HepG2 (cell line): ENCODE results near the gene FBXW12. TPM values are rescaled to one million over a fixed set of nuclear protein-coding genes. Genes with fewer than 3 reads are reported as not detected.

Source experiments
- ARNT ChIP-seq: fragments of 450-650 bp; IDR thresholded peaks from 2 replicates; pipeline ENCODE4 v1.6.1; 2017
- BCL6 ChIP-seq: IDR thresholded peaks from 2 replicates; pipeline ENCODE4 v1.6.1; 2016; ENCODE audit warnings: missing genetic modification reagents, missing compliant biosample characterization
- ELF1 ChIP-seq: sonication (generic); formaldehyde crosslinking; IDR thresholded peaks from 2 replicates; pipeline ENCODE4 v1.4.0; 2020; ENCODE audit warnings: missing genetic modification reagents
- FOSL2 ChIP-seq: sonication (generic); formaldehyde crosslinking; IDR thresholded peaks from 2 replicates; pipeline ENCODE4 v1.4.0; 2020; ENCODE audit warnings: missing genetic modification reagents
- FOXC1 ChIP-seq: sonication (generic); formaldehyde crosslinking; IDR thresholded peaks from 2 replicates; pipeline ENCODE4 v1.8.0; 2022; ENCODE audit warnings: mild to moderate bottlenecking, missing genetic modification reagents, borderline replicate concordance
- FOXJ3 ChIP-seq: sonication (generic); formaldehyde crosslinking; IDR thresholded peaks from 2 replicates; pipeline ENCODE4 v1.4.0; 2020; ENCODE audit warnings: missing genetic modification reagents, mild to moderate bottlenecking, borderline replicate concordance
- FOXP1 ChIP-seq, 2 experiments: fragments of 450-650 bp in 1 of 2; IDR thresholded peaks; 2 replicates each; pipeline ENCODE4 v1.6.1; 2017 to 2018; ENCODE audit warnings: antibody characterized with exemption in 1 of 2
- GTF3A ChIP-seq: sonication (generic); formaldehyde crosslinking; conservative IDR thresholded peaks from 2 replicates; pipeline ENCODE4 v1.4.0; 2020; ENCODE audit warnings: mild to moderate bottlenecking, missing genetic modification reagents
- HHEX ChIP-seq: IDR thresholded peaks from 2 replicates; pipeline ENCODE4 v1.6.1; 2016; ENCODE audit warnings: control low read depth
- JUND ChIP-seq: sonication (generic); formaldehyde crosslinking; IDR thresholded peaks from 2 replicates; pipeline ENCODE4 v1.8.0; 2022; ENCODE audit warnings: mild to moderate bottlenecking, missing genetic modification reagents
- POLR2A ChIP-seq, 2 experiments: IDR thresholded peaks; 2 replicates each; pipeline ENCODE4 v1.6.1; 2011; ENCODE audit warnings: low read depth in 2 of 2, low read length in 2 of 2, mild to moderate bottlenecking in 1 of 2, moderate library complexity in 1 of 2; ENCODE audit not compliant: insufficient read depth in 1 of 2
- SALL1 ChIP-seq: sonication (generic); formaldehyde crosslinking; IDR thresholded peaks from 2 replicates; pipeline ENCODE4 v1.8.0; 2022; ENCODE audit warnings: mild to moderate bottlenecking, missing genetic modification reagents
- SIN3B ChIP-seq: fragments of 150-350 bp; IDR thresholded peaks from 2 replicates; pipeline ENCODE4 v1.6.1; 2014; ENCODE audit warnings: low read length
- TBX2 ChIP-seq: sonication (generic); formaldehyde crosslinking; IDR thresholded peaks from 2 replicates; pipeline ENCODE4 v1.5.0; 2020; ENCODE audit warnings: missing genetic modification reagents, mild to moderate bottlenecking, borderline replicate concordance
- TCF7L2 ChIP-seq: IDR thresholded peaks from 2 replicates; pipeline ENCODE4 v1.6.1; 2011; ENCODE audit warnings: mild to moderate bottlenecking, low read depth, low read length, moderate library complexity
- THAP11 ChIP-seq: IDR thresholded peaks from 2 replicates; pipeline ENCODE4 v1.6.1; 2016; ENCODE audit warnings: missing biosample characterization, missing genetic modification reagents
- YY1 ChIP-seq: IDR thresholded peaks from 2 replicates; pipeline ENCODE4 v1.6.1; 2011; ENCODE audit warnings: low read length, low read depth, moderate library complexity, mild to moderate bottlenecking; ENCODE audit not compliant: insufficient read depth, insufficient replicate concordance
- ZIK1 ChIP-seq: sonication (generic); formaldehyde crosslinking; IDR thresholded peaks from 2 replicates; pipeline ENCODE4 v1.5.0; 2020; ENCODE audit warnings: mild to moderate bottlenecking, low read depth, missing genetic modification reagents, borderline replicate concordance
- ZNF10 ChIP-seq: sonication (generic); formaldehyde crosslinking; IDR thresholded peaks from 2 replicates; pipeline ENCODE4 v1.4.0; 2020; ENCODE audit warnings: mild to moderate bottlenecking, low read depth, missing genetic modification reagents, borderline replicate concordance
- ZNF430 ChIP-seq: sonication (generic); formaldehyde crosslinking; IDR thresholded peaks from 2 replicates; pipeline ENCODE4 v1.9.0; 2021; ENCODE audit warnings: mild to moderate bottlenecking, missing genetic modification reagents
- ZNF547 ChIP-seq: sonication (generic); formaldehyde crosslinking; IDR thresholded peaks from 2 replicates; pipeline ENCODE4 v1.5.1; 2020; ENCODE audit warnings: mild to moderate bottlenecking, missing genetic modification reagents
- ZNF746 ChIP-seq: sonication (generic); formaldehyde crosslinking; IDR thresholded peaks from 2 replicates; pipeline ENCODE4 v1.8.0; 2022; ENCODE audit warnings: mild to moderate bottlenecking, missing genetic modification reagents
- polyA plus RNA-seq, 8 experiments: library from polyadenylated mRNA; depleted of rRNA in 3 of 8; stranded (reverse) in 7 of 8; unstranded in 1 of 8; fragments of >200 nt; fragmentation: Illumina TruSeq in 4 of 8; extraction: Trizol in 4 of 8; gene quantifications; 2 replicates each; pipeline versions ENCODE4 v1.2.1 to v1.2.3, GENCODE V29; 2011 to 2016; ENCODE audit warnings: low read depth in 4 of 8, missing spikeins in 1 of 8, mixed read lengths in 1 of 8; ENCODE audit not compliant: insufficient read depth in 1 of 8
- total RNA-seq, 5 experiments: library from RNA; depleted of rRNA; stranded (reverse); fragments of >200 nt; fragmentation: Illumina TruSeq; extraction: Trizol; gene quantifications; 2 replicates each; pipeline ENCODE4 v1.2.3, GENCODE V29; 2016; ENCODE audit warnings: low read depth in 1 of 5
- TF ChIP-seq, protein P1 (sequence below): sonication (generic); formaldehyde crosslinking; IDR thresholded peaks from 2 replicates; pipeline ENCODE4 v1.4.0; 2020; ENCODE audit warnings: mild to moderate bottlenecking, low read depth, missing genetic modification reagents
- TF ChIP-seq, protein P2 (sequence below): IDR thresholded peaks from 2 replicates; pipeline ENCODE4 v1.6.1; 2018; ENCODE audit warnings: missing genetic modification reagents
- TF ChIP-seq, protein P3 (sequence below): sonication (generic); formaldehyde crosslinking; IDR thresholded peaks from 2 replicates; pipeline ENCODE4 v1.4.0; 2020; ENCODE audit warnings: low read depth, mild to moderate bottlenecking, missing genetic modification reagents

Gene FBXW12
- total and polyA plus RNA-seq, 2 of the 13 experiments (the other 11 are each of a cell fraction or from before 2014, with no cell fraction given): not detected

DNA sequence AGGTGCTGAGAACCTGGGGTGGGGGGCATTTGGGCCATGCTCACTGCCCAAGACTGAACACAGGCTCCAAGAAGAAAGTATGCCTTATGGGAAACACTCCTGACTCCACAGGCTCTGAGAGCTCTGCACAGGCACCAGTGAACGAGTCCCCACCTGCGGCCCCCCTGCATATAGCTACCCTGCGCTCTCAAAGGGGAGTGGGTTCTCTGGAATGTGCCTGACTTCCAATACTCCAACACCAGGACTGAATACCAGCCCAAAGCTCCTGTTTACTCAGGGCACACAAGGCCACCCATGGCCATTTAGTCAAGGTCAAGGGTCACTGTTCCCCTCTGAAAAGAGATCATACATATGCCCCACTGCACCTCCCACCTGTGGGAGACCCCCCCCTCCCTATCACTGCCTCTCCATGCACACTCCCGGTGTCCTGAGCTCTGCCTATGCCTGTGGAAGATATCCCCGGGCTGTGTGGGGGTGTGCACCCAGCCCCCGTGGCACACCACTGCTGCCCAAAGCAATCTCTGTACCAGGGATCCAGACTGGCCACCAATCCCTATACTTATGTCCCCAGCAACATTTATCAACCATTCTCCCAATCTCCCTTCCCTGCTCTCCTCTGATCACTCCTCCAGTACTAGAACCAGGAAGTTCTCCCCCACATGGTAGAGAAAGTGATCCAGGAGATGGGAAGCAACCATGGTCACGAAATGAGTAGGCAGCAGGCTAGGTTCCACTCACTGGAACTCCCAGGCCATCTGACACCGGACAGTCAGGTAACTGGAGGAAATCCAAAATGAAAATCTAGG lies 59.4 kb downstream of the FBXW12 start (continued):
- TF ChIP-seq FOSL2: peak; percentile 62
- TF ChIP-seq GTF3A (CRISPR knock-in tag): no peak
- 0 out of 2 replicates have a peak, but pooled peaks have one; percentile 50 for TF ChIP-seq ZNF547 (CRISPR knock-in tag)
- no peak for TF ChIP-seq ARNT
- TF ChIP-seq, protein P1, sequence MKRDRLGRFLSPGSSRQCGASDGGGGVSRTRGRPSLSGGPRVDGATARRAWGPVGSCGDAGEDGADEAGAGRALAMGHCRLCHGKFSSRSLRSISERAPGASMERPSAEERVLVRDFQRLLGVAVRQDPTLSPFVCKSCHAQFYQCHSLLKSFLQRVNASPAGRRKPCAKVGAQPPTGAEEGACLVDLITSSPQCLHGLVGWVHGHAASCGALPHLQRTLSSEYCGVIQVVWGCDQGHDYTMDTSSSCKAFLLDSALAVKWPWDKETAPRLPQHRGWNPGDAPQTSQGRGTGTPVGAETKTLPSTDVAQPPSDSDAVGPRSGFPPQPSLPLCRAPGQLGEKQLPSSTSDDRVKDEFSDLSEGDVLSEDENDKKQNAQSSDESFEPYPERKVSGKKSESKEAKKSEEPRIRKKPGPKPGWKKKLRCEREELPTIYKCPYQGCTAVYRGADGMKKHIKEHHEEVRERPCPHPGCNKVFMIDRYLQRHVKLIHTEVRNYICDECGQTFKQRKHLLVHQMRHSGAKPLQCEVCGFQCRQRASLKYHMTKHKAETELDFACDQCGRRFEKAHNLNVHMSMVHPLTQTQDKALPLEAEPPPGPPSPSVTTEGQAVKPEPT: 0 out of 2 replicates have a peak, but pooled peaks have one; percentile 0
- no peak for TF ChIP-seq ZNF10 (CRISPR knock-in tag)
- no peak for TF ChIP-seq TCF7L2
- 0 out of 2 replicates have a peak, but pooled peaks have one; percentile 60 for TF ChIP-seq THAP11 (CRISPR knock-in tag)
- TF ChIP-seq SALL1: peak; percentile 92
- peak; percentile 9; the same call in 1 of the 2 replicates for TF ChIP-seq JUND (CRISPR knock-in tag)
- peak; percentile 22; the same call in 1 of the 2 replicates for TF ChIP-seq ZNF430 (CRISPR knock-in tag)
- peak; percentile 56; the same call in 1 of the 2 replicates for TF ChIP-seq ELF1 (CRISPR knock-in tag)
- TF ChIP-seq YY1: peak; percentile 16
- TF ChIP-seq ZIK1 (CRISPR knock-in tag): peak; percentile 59; the same call in 1 of the 2 replicates
- peak; percentile 79 for TF ChIP-seq HHEX (CRISPR knock-in tag)
- no peak for TF ChIP-seq FOXP1 (IDR thresholded peaks at IDR 0.05)
- peak; percentile 76 for TF ChIP-seq FOXP1 (CRISPR knock-in tag; IDR thresholded peaks at IDR 0.05)
- TF ChIP-seq, protein P2, sequence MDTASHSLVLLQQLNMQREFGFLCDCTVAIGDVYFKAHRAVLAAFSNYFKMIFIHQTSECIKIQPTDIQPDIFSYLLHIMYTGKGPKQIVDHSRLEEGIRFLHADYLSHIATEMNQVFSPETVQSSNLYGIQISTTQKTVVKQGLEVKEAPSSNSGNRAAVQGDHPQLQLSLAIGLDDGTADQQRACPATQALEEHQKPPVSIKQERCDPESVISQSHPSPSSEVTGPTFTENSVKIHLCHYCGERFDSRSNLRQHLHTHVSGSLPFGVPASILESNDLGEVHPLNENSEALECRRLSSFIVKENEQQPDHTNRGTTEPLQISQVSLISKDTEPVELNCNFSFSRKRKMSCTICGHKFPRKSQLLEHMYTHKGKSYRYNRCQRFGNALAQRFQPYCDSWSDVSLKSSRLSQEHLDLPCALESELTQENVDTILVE (CRISPR knock-in tag): 0 out of 2 replicates have a peak, but pooled peaks have one; percentile 50
- TF ChIP-seq, protein P3, sequence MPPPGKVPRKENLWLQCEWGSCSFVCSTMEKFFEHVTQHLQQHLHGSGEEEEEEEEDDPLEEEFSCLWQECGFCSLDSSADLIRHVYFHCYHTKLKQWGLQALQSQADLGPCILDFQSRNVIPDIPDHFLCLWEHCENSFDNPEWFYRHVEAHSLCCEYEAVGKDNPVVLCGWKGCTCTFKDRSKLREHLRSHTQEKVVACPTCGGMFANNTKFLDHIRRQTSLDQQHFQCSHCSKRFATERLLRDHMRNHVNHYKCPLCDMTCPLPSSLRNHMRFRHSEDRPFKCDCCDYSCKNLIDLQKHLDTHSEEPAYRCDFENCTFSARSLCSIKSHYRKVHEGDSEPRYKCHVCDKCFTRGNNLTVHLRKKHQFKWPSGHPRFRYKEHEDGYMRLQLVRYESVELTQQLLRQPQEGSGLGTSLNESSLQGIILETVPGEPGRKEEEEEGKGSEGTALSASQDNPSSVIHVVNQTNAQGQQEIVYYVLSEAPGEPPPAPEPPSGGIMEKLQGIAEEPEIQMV (CRISPR knock-in tag): peak; percentile 50; the same call in 1 of the 2 replicates
- peak; percentile 94 for TF ChIP-seq TBX2 (CRISPR knock-in tag)
- peak; percentile 63; the same call in 1 of the 2 replicates for TF ChIP-seq FOXJ3 (CRISPR knock-in tag)
- TF ChIP-seq BCL6: peak; percentile 80
- no peak; the same call in 1 of the 2 replicates for TF ChIP-seq FOXC1 (CRISPR knock-in tag)
- TF ChIP-seq SIN3B: no peak
- peak; percentile 96 for TF ChIP-seq ZNF746 (CRISPR knock-in tag)
- TF ChIP-seq POLR2A (IDR thresholded peaks at IDR 0.05; ENCODE audit: insufficient read depth in 1 of 2, low read depth in 2 of 2, low read length in 2 of 2): no peak
